HG03280 (cell line): ENCODE data around the gene PATJ.
A peak's percentile ranks its signal among the peaks of the same experiment; 100 is the strongest.
"Not testable (repeated sequence)": the region's sequence is repeated elsewhere in the genome, so short reads cannot be mapped to it uniquely, and the experiment has no call there.

Experiments used
- ATAC-seq: cut with Tn5 transposase; IDR thresholded peaks from one replicate; pipeline ENCODE4 v1.9.1; 2021; ENCODE audit warnings: mild to moderate bottlenecking, moderate library complexity; ENCODE audit not compliant: unreplicated experiment

Gene PATJ

DNA sequence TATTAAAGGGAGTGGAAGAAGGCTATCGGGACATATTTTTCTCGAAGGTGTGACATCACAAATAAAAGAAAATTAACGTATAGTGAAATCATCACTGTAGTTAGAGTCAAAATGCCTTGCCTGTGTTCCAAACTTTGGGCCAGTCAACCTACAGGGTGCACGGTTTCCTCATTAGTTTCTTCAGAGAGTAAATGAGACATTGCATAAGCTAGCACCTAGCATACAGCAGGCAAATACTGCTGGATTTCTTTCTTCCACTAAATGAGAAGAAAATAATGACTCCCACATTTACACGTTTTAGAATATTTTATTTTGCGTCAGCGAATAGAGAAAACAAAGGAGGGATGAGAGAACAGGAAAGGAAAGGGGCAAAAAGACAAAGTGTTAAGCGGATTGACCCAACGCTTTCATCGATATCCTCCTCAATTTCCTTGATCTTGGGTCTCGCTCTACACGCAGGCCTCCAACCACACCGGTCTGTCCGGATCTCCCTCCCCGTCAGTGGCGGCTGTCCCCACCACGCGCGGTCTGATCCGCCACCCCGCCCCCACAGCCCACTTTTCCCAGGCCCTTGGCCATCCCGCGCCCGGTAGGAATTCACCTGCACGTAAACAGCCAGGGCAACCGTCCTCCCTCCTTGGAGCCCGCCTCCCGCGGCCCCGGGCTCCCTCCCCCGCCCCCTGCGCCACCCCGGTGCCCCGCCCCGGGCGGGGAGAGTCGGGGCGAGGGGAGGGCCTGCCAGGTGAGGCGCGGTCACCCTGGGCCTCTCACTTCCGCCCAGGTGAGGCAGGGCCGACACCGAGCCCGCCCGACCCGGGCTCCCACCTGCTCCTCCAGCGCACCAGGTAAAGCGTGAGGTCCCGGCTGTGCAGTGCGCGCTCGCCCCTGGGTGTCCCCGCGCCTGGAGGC, at the start of gene PATJ:
Gene PATJ, plus strand, starts transcription at position 770 of the 909 bp plus-strand sequence. CDS start 20,413 bp downstream, outside the sequence.
- ATAC-seq: peak; percentile 68

DNA sequence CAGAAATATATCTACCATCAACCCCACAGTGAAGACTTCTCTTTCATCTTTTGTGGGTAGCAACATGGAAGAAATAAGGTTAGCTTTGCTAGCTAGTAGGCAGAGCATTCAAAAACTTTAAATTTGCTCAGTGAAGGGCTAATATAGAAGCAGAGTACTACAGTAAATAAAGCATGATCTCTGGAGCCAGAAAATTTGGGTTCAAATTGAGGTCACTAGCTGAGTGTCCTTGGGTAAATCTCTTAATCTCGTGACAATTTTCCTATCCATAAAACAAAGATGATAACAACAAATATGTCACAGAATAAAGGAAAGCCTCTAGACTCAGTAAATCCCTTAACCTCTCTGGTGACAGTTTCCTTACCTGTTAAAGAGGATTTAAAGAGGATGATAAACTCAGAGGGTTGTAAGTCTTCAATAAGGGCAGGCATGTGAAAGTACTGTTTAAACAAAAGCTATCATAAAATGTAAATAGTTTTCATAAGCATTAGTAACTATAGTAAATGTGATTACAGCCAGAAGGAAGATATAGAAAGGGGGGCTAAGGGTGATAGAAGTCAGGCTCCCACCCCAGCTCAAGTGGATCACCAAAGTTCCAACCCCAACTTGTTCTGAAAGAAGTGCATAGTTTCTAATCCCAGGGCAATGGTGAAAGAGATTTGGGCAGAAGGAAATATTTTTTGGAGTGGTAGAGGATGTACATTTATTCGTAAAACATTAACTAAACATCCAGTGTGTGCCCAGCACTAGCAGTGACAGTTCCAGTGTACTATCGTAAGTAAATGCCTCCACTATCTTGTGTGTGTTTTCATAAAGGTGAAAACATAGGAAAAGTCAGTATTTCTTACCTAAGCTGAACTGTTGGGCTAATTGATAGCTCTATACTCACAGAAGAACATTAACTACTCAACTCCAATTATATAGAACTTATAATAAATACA, 42.1 kb upstream of the PATJ start:
- no peak for ATAC-seq

GRCh38 chr1:61708953-61709907, 33.0 kb upstream of the PATJ start:
- ATAC-seq: no peak

DNA sequence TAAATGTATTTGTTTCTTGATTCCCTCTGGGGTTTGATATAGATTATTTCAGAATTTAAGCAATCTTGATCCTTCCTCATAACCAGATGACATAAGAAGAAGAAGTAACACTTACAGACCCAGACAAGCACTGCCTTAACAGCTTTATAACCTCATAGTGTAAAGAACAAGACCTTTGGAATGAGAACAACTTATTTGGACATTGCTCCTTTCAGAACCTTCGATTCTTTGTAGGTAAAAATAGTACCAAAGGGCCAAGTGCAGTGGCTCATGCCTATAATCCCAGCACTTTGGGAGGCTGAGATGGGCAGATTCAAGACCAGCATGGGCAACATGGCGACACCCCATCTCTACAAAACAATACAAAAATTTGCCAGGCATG, 32.4 kb upstream of the PATJ start:
- no peak for ATAC-seq

DNA sequence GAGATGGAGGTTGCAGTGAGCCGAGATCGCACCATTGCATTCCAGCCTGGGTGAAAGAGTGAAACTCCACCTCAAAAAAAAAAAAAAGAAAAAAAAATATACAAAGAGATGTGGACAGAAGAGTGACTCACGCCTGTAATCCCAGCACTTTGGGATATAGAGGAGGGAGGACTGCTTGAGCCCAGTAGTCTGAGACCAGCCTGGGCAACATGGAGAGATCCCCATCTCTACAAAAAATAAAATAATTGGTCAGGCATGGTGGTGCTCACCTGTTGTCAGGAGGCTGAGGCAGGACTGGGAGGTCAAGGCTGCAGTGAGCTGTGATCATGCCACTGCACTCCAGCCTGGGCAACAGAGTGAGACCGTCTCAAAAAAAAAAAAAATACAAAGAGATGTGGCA, 31.0 kb upstream of the PATJ start:
- ATAC-seq: not testable (repeated sequence)

DNA sequence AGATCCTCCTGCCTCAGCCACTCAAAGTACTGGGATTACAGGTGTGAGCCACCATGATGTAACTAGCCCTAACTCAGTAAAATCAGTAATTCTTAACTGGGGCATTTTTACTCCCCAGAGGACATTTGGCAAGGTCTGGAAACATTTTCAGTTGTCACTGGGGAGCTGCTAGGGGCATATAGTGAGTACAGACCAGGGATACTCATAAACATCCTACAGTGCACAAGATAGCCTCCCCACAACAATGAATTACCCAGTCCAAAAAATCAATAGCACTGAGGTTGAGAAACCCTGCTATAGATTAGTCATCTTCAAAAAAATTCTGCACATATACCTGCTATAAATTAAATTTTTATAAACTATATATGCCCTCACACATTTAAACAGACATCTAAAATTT, 30.3 kb upstream of the PATJ start:
- ATAC-seq: no peak

DNA sequence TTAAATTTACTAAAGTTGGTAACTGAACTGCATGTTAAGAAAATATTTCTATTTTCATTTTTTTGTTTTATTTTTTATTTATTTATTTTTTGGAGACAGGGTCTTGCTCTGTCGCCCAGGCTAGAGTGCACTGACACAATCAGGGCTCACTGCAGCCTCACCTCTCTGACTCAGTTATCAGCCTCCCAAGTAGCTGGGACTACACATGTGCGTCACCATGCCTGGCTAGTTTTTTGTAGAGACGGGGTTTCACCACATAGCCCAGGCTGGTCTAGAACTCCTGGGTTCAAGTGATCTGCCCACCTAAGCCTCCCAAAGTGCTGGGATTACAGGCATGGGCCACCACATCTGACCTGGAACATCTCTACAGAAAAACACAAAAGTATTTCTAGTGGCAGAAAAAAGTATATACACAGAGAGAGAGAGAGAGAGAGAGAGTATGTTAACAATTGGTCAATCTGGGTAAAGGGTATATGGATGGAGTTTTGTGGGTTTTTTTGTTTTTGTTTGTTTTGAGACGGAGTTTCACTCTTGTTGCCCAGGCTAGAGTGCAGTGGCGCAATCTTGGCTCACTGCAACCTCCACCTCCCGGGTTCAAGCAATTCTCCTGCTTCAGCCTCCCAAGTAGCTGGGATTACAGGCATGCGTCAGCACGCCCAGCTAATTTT, 23.1 kb upstream of the PATJ start:
- not testable (repeated sequence) for ATAC-seq

DNA sequence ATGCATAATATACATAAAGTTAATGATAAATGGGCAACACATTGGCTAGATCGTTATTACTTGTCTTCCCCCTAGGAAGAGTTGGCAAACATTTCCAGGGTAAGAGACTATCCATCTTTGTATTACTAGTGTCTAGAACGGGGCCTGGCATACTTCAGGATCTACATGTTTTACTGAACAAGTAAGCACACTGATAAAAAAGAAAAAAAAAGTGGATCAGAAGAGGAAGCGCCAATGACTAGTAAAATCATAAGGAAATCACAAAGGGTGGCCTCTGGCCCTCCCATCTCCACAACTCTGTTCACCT, 17.8 kb upstream of the PATJ start:
- no peak for ATAC-seq

DNA sequence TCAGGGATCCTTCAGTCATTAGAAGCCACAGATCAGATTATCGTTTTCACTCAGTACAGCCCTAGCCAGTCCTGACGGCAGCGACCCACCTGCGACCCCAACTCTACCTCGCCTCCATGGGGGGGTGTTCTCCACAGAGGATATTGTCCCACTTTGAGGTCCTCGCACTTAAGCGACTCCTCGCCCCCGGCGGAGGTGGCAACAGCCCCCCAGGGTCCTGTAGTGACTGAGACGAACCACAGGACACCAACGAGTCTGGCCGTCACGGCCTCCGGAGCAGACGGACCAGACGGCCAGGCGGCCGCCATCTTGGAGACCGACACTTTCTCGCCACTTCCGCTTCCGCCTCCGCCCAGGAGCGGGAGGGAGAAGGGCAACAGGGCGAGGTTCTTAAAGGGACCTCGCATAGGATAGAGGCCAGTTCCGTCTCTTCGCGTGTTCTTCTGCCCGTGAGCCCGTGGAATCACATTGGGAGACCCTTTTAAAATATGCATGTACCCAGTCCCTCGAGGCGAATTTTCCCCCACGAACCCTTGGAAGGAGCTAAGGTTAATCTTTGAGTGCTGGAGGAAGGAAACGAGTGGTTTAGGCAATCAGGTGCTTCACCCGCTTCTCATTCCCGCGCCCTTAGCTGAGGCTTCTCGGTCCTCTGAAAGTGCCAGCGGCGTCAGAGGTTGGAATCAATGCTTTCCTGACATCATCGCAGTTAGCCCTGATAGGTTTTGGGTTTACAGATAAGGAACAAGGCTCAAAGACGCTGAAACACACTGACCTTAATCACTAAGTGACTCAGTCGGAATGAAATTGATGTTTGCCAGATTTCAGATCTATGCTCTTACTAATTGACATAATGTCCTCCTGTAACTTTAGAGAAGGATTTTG, 17.2 kb upstream of the PATJ start, which contains the start of gene TM2D1:
Gene TM2D1, minus strand, starts transcription at position 329 of the 882 bp plus-strand sequence. Its CDS starts 21 bp downstream, at position 308.
- ATAC-seq: peak; percentile 100

DNA sequence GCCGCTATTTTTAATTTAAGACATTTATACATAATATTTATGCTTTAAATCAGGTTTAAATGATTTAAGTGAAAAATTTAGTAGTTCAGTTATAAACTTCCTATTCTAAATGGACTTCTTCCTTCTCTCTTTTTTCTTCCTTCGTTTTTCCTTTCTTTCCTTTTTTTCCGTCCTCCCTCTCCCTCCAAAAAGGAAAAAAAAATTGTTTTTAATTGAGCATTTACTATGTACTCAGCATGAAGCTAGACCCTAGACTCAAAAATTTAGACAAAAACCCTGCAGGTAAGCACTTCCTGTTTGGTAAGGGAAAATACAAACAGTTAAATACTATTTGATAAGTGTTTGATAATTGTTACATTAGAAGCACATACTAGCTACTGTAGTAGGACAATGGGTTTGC, 14.7 kb upstream of the PATJ start:
- no peak for ATAC-seq

DNA sequence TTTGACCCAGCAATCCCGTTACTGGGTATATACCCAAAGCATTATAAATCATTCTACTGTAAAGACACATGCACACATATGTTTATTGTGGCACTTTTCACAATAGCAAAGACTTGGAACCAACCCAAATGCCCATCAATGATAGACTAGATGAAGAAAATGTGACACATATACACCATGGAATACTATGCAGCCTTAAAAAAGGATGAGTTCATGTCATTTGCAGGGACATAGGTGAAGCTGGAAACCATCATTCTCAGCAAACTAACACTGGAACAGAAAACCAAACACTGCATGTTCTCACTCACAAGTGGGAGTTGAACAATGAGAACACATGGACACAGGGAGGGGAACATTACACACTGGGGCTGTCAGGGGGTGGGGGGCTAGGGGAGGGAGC, 11.6 kb upstream of the PATJ start:
- not testable (repeated sequence) for ATAC-seq

GRCh38 chr1:61732726-61733125, 9.6 kb upstream of the PATJ start:
- ATAC-seq: no peak

GRCh38 chr1:61740751-61741700, 1.3 kb upstream of the PATJ start:
- no peak for ATAC-seq

DNA sequence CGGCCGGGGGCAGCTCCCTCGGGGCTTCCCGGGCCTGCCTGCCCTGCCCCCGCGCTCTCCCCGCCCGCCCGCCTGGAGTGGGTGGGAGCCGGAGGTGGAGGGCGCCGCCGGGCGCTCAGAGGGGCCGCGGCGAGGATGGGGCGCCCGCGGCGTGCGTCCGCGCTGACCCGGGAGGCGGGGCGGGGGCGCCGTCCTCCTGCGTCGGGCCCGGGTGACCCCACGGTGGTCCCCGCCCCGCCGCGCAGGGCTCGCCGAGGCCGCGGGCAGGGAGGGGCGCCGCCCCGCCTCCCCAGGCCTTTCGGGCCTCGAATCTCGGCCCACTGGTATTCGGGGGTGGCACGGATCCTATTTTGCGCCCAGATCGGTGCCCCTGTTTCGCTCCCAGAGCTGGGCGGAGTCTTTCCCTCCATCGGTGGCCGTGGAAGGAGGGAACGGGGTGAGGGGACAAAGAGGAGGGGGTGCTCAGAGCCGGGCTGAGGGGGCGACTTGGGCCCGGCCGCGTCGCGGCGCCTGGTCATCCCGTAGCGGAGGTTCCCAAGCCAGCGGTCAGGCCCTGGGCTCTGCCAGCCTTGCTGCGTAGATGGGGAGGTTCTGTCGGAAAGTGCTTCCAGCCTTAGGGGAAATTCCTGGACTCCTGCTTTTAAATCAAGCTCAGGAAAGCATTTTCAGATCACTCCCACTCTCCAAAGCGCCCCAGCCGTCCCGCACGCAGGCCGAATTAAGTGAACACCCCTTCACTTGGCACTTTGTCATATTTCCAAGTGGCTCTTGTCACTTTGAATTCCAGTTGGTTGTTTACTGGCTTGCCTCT, 545 bp downstream of the PATJ start:
- ATAC-seq: peak; percentile 45

- ATAC-seq: no peak
These were observed 1.1 kb downstream of the PATJ start for GRCh38 chr1:61743431-61743705.

- ATAC-seq: no peak
These were observed 1.7 kb downstream of the PATJ start for GRCh38 chr1:61743716-61744580.
